Fibroblast of the aortic adventitia (primary cell): Measurements from ENCODE around the gene GAL3ST3. TPM values are rescaled to one million over a fixed set of nuclear protein-coding genes. Genes with fewer than 3 reads are reported as not detected.

Experiments
- DNase-seq: peaks from one replicate; pipeline ENCODE4 v3.0.0-alpha.2; 2010; ENCODE audit warnings: low read depth
- H3K4me3 ChIP-seq: 2 replicates; pipeline ENCODE4 v1.5.1; 2011; ENCODE audit warnings: low read depth, mild to moderate bottlenecking, control low read depth, low read length, moderate library complexity
- CTCF ChIP-seq: IDR thresholded peaks from 2 replicates; pipeline ENCODE4 v1.5.1; 2011; ENCODE audit warnings: mild to moderate bottlenecking, low read length, control low read depth, inconsistent platforms; ENCODE audit not compliant: insufficient read depth
- total RNA-seq: library from RNA; depleted of rRNA; stranded (reverse); fragments of >200 nt; gene quantifications from 2 replicates; pipeline ENCODE4 v1.2.3, GENCODE V29; 2012; ENCODE audit warnings: low replicate concordance

The GAL3ST3 gene
- total RNA-seq, 1 donor, result not detected

DNA sequence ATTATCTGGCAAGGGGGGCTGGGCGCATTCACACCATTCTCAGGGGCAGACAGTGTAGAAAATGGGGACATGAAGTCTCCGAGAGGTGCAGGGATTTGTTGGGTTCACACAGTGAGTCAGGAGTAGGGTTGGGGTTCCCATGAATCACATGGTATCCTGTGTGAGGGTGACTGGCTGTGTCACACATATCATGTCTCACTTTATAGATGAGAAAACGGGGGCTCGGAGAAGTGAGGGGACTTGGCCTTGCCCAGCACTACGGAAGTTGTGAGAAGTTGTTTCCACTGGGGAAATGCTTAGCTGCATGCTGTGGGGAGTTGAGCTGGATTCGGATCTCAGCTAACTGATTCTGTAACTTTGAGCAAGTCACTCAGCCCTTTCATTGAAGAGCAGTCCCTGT is 4.2 kb downstream of the GAL3ST3 start:
- no peak for TF ChIP-seq CTCF
- DNase-seq, result no peak
- no peak overlapping the region for H3K4me3 ChIP-seq

DNA sequence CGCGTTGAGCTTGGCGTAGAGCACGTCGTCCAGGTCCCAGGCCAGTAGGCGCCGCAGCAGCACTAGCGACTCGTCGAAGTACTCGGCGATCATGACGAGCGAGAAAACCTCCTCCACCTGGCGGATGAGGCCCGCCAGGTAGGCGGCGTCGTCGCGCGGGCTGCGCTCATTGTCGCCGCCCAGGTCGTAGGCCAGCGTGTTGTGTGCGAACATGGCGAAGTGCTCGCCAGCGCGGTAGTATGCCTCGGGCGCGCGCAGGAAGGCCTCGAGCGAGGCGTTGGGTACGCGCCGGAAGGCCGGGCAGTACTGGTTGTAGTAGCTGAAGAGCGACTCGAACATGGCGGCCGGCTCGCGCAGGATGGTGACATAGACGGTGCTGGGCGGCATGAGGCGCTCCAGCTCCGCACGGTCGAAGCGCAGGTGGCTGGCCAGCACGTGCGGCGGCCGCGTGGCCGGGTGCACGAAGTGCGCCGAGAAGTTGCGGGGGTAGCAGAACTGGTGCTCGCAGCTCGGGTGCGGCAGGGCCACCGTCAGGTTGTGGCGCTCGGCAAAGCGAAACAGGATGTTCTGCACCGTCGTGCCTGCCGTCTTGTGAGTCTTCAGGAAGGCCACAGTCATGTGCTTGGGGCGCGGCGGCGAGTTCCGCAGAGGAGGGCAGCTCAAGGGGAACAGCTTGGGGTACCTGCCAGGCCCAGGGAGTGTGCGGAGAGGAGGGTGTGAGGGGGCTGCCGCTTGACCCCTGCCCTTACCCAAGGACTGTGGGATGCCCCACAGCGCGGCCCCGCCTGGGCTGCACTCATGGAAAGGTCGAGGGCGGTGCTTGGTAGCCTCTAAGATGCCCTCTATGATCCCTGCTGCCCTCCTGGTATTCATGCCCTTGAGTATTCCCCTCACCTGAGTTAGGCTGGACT is 5.7 kb downstream of the GAL3ST3 start:
- no peak for DNase-seq
- TF ChIP-seq CTCF, result no peak
- no peak overlapping the region for H3K4me3 ChIP-seq

DNA sequence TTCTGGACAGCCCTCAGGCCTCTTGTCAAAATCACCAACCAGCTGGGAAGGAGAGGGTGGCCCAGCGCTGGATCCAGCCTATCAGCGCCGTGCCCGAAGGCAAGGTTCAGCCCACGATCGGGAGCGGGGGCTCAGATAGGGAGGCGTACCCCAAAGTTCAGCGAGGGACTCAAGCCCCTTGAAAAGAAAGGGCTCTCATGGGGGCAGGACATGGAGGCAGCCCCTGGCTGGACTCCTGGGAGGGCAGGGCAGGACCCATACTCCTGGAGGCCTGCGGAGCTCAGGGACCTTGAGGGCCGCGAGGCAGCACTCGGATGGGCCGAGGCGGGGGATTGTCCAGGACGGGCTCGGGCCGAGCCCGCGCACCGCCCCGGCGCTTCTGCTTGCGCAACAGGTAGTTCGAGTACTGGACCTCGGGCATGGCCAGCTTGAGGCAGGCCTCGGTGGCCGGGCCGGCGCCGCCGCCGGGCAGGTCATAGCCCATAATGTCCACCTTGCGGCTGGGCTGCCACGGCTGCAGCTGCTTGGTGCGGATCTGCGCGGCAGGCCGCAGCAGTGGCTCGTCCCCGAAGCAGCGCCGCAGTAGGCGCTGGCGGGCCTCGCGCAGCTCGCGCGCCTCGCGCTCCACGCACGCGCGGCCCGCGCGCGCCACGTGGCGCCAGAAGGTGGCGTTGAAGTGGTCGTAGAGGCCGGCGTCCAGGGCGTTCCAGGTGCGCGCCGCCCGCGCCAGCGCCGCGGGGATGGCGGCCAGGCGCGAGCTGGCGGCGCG is 6.5 kb downstream of the GAL3ST3 start:
- no peak for DNase-seq
- TF ChIP-seq CTCF, result no peak
- H3K4me3 ChIP-seq, result no peak overlapping the region

DNA sequence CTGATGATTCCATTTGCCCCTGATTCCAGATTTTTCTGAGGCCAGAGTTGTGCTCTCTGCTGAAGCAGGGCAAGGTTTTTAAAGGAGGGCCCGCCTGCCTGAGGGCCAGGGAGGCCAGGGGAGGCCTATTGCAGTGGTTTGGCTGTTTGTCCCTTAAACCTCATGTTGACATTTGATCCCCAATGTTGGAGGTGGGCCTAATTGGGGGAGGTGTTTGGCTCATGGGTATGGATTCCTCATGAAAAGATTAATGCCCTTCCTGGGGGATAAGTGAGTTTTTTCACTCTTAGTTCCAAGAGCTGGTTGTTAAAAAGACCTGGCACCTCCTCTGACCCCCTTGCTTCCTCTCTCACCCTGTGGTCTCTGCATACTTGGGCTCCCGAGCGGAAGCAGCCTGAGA is 9.2 kb downstream of the GAL3ST3 start:
- TF ChIP-seq CTCF, result no peak
- no peak for DNase-seq

DNA sequence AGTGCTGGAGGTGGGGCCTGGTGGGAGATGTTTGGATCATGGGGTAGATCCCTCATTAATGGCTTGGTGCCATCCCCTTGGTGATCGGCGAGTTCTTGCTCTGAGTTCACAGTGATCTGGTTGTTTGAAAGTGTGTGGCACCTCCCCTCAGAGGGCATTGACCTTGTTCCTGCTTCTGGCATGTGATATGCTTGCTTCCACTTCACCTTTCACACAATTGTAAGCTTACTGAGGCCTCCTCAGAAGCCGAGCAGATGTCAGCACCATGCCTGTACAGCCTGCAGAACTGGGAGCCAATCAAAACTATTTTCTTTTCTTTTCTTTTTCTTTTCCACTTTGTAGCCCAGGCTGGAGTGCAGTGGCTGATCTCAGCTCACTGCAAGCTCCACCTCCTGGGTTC is 11.6 kb downstream of the GAL3ST3 start:
- DNase-seq, result no peak
- no peak for TF ChIP-seq CTCF
- H3K4me3 ChIP-seq, result no peak overlapping the region

More for the DNA sequence above, 9.2 kb downstream of the GAL3ST3 start:
- no peak overlapping the region for H3K4me3 ChIP-seq

- H3K4me3 ChIP-seq, result no peak overlapping the region
- DNase-seq, result no peak
- no peak for TF ChIP-seq CTCF
Measured at GRCh38 chr11:66036334-66036710, 12.6 kb downstream of the GAL3ST3 start.
